Vagina (tissue), 2 donors: ENCODE measurements around the gene GTF2H2C.
"Not testable (repeated sequence)": the region's sequence is repeated elsewhere in the genome, so short reads cannot be mapped to it uniquely, and the experiment has no call there.

ENCODE experiments used
- CTCF ChIP-seq, 3 experiments: fragments of 450-650 bp in 2 of 3; fragments of 200-600 bp in 1 of 3; sonication (generic) in 1 of 3; IDR thresholded peaks; one replicate each; pipeline ENCODE4 v1.5.1; 2017 to 2019; ENCODE audit warnings: antibody characterized with exemption in 3 of 3, mild to moderate bottlenecking in 2 of 3, moderate library complexity in 2 of 3
- POLR2A ChIP-seq, 2 donors: fragments of 450-650 bp; IDR thresholded peaks; one replicate each; pipeline ENCODE4 v1.6.1; 2017; ENCODE audit warnings: antibody characterized with exemption in 2 of 2, mild to moderate bottlenecking in 2 of 2, moderate library complexity in 2 of 2
- POLR2AphosphoS5 ChIP-seq, 2 donors: sonication (generic); formaldehyde crosslinking; IDR thresholded peaks; one replicate each; pipeline ENCODE4 v1.9.0; 2017; ENCODE audit warnings: antibody characterized with exemption in 2 of 2, mild to moderate bottlenecking in 2 of 2, low read depth in 1 of 2; ENCODE audit not compliant: insufficient read depth in 1 of 2

- TF ChIP-seq CTCF (IDR thresholded peaks at IDR 0.05); POLR2A (IDR thresholded peaks at IDR 0.05); POLR2AphosphoS5 (IDR thresholded peaks at IDR 0.05; ENCODE audit: insufficient read depth in 1 of 2, low read depth in 1 of 2): not testable (repeated sequence)
Measured at GRCh38 chr5:69542838-69543618, 17.0 kb upstream of the GTF2H2C start.
